SK-N-MC (cell line): Measurements from ENCODE around the gene HMGN3.

ENCODE experiments used
- DNase-seq: peaks from one replicate; pipeline ENCODE4 v3.0.0-alpha.2; 2011; ENCODE audit warnings: low read depth, low spot score
- H3K27ac ChIP-seq: fragments of 200-600 bp; sonication (generic); 2 replicates; pipeline ENCODE4 v1.5.1; 2016; ENCODE audit warnings: mixed run types
- H3K36me3 ChIP-seq: fragments of 200-600 bp; sonication (generic); 2 replicates; pipeline ENCODE4 v1.6.1; 2017; ENCODE audit warnings: antibody characterized with exemption, low read length, mixed read lengths; ENCODE audit not compliant: insufficient read depth
- H3K4me3 ChIP-seq: fragments of 200-600 bp; sonication (generic); 2 replicates; pipeline ENCODE4 v1.5.1; 2016
- H3K9ac ChIP-seq: fragments of 200-600 bp; sonication (generic); 2 replicates; pipeline ENCODE4 v1.8.0; 2017; ENCODE audit warnings: mixed run types, mixed read lengths; ENCODE audit not compliant: insufficient read length
- H3K9me3 ChIP-seq: fragments of 200-600 bp; sonication (generic); 2 replicates; pipeline ENCODE4 v1.6.1; 2017; ENCODE audit warnings: low read depth, mild to moderate bottlenecking, antibody characterized with exemption, low read length, moderate library complexity, mixed read lengths
- EZH2 ChIP-seq: fragments of 200-600 bp; sonication (generic); IDR thresholded peaks from one replicate; pipeline ENCODE4 v1.6.1; 2017; ENCODE audit warnings: antibody characterized with exemption
- FOXP2 ChIP-seq: optimal IDR thresholded peaks from 2 replicates; pipeline ENCODE3; 2011; ENCODE audit warnings: mild to moderate bottlenecking, moderate library complexity; ENCODE audit not compliant: insufficient read depth; ENCODE audit errors: extremely low read length, control extremely low read depth
- POLR2AphosphoS5 ChIP-seq: IDR thresholded peaks from 2 replicates; pipeline ENCODE4 v1.6.1; 2012; ENCODE audit warnings: mild to moderate bottlenecking, low read depth, low read length, borderline replicate concordance

HMGN3 gene

DNA sequence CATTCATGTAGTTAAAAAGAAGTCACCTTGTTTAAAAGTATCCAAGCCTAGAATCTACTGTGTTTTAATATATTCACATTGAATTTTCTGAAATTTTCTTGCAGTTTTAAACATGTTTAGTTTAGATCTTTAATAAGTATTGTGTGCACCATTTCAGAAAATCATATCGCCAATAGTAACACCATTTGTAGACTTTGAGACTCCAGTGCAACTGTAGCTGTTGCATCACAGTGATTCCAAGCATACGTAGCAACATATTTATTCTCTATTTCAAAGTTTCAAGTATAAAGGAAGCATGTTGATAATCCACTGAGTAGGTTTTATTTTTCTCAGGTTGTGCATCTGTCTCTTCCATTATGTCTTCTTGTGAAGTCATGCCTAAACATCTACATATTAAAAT lies 46.4 kb downstream of the HMGN3 start:
- H3K27ac ChIP-seq: no peak overlapping the region
- no peak overlapping the region for H3K4me3 ChIP-seq
- H3K36me3 ChIP-seq: no peaks in the 10 kb centered on the region
- TF ChIP-seq FOXP2: no peak
- TF ChIP-seq POLR2AphosphoS5: no peak
- TF ChIP-seq EZH2: no peak
- no peak for DNase-seq
- no peak overlapping the region for H3K9ac ChIP-seq
- H3K9me3 ChIP-seq: no peaks in the 10 kb centered on the region

DNA sequence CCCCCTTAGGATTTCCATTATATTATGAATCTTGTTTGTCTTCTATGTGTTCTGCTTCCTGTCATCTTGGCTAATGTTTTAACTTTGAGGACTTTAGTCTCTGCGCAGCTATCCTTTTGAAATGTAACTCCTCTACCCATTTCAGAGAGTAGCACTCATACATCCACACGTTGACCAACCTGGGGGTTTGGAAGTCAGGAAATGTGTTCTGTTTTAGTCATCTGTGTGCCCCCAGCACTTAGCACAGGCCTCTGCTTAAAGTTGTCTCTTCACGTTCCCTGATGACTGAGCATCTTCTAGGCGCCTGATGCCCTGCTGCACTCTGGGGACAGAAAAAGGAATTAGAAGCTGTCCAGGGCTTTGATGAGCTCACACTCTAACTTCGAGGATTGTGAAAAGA lies 47.9 kb downstream of the HMGN3 start:
- Histone ChIP-seq H3K9ac (no peak overlapping the region), H3K27ac (no peak overlapping the region), H3K4me3 (no peak overlapping the region), H3K36me3 (no peaks in the 10 kb centered on the region), H3K9me3 (no peaks in the 10 kb centered on the region)
- no peak for DNase-seq
- TF ChIP-seq EZH2 (no peak), POLR2AphosphoS5 (no peak), FOXP2 (no peak)

DNA sequence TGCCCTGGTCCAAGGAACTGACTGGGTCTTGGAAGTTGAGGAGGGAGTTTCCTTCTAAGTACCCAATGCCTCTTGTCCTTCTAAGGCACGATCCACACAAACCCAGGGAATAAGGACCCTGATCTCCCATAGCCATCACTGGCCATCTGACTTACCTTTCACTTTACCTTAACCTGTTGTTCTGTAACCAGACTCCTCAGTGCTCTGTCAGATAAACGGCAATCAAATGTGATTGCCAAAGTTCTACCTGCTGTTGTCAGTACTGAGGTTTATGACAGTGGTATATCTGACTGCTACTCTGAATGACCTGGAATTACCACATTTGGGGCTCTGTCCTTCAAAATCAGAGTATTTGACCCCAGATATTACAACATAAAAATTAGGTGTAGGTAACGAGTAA lies 49.8 kb downstream of the HMGN3 start:
- no peak overlapping the region for H3K4me3 ChIP-seq
- H3K9me3 ChIP-seq: no peaks in the 10 kb centered on the region
- no peak for TF ChIP-seq POLR2AphosphoS5
- TF ChIP-seq EZH2: no peak
- TF ChIP-seq FOXP2: no peak
- H3K9ac ChIP-seq: no peak overlapping the region
- DNase-seq: no peak
- no peaks in the 10 kb centered on the region for H3K36me3 ChIP-seq
- no peak overlapping the region for H3K27ac ChIP-seq

DNA sequence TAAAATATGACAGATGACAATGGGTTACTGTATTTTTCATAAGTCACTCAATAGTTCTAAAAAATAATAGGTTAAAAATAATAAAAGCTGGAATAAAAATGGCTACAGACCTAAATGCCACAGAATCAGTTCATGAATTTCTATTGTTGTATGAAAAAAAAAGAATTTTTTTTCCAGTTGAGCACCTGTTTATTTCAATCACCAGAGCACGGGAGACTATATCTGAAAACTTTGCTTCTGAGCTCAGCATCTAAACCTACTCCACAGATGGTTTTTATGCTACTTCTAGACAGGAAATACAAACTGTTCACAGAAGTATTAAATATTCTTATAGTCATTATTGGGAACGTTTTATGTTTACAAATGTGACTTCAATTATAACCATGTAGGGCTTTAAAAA lies 50.4 kb downstream of the HMGN3 start:
- TF ChIP-seq EZH2: no peak
- TF ChIP-seq POLR2AphosphoS5: no peak
- TF ChIP-seq FOXP2: no peak
- no peak for DNase-seq
- no peaks in the 10 kb centered on the region for H3K36me3 ChIP-seq
- no peak overlapping the region for H3K9ac ChIP-seq
- no peak overlapping the region for H3K27ac ChIP-seq
- no peak overlapping the region for H3K4me3 ChIP-seq
- no peaks in the 10 kb centered on the region for H3K9me3 ChIP-seq

DNA sequence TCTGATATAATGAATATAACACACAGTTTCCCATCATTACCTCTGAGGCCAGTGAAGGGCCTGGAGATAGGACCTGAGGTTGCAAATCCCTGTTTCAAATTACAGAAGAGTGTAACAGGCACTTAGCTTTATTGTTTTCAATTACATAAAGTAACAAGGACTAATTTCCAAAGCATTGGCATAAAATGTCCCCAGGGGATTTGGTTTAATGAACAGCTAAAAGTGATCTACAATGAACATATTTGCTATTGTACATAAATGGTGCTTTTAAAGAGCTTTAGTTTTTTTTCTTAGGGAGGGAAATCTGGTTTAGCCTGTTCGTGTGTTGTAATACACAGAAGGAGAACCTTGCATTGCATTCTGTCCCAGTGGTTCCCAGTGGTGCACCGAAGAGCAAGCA lies 54.4 kb downstream of the HMGN3 start:
- TF ChIP-seq FOXP2 (no peak), POLR2AphosphoS5 (no peak), EZH2 (no peak)
- no peak overlapping the region for H3K27ac ChIP-seq
- no peak for DNase-seq
- H3K9me3 ChIP-seq: no peaks in the 10 kb centered on the region
- no peaks in the 10 kb centered on the region for H3K36me3 ChIP-seq
- no peak overlapping the region for H3K9ac ChIP-seq
- no peak overlapping the region for H3K4me3 ChIP-seq

DNA sequence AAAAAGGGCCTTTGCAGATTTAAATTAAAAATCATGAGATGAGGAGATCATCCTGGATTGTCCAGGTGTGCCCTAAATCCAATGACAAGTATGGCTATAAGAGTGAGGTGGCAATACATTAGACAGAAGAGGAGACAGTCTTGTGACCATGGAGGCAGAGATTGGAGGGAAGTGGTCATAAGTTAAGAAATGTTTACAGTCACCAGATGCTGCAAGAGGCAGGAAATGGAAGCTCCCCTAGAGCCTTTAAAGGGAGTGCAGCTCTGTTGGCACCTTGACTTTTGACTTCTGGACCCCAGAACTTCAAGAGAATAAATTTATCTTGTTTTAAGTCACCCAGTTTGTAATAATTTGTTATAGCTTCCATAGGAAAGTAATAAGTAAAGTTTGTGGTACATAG lies 61.1 kb downstream of the HMGN3 start:
- H3K36me3 ChIP-seq: no peaks in the 10 kb centered on the region
- no peaks in the 10 kb centered on the region for H3K9me3 ChIP-seq
- no peak overlapping the region for H3K27ac ChIP-seq
- DNase-seq: no peak
- no peak for TF ChIP-seq POLR2AphosphoS5
- no peak for TF ChIP-seq FOXP2
- no peak for TF ChIP-seq EZH2
- no peak overlapping the region for H3K9ac ChIP-seq
- H3K4me3 ChIP-seq: no peak overlapping the region

DNA sequence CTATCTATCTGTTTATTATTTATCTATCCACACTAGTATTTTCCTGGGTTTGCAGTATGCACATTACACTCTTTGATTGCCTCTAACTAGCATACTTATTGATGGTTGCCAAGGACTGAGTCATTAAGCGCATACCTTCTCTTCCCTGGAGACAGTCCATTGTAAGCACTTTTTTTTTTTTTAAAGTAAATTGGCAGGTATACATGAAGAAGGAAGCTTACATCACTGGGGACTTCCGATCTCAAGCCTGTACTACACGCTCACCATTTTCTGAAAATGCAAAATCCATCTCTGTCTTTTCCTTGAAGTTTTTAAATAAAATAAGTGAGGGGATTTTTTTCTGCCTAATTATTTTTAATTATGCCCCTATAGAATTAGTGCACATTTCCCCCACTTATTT lies 63.5 kb downstream of the HMGN3 start:
- no peak for TF ChIP-seq EZH2
- Histone ChIP-seq H3K9ac (no peak overlapping the region), H3K9me3 (no peaks in the 10 kb centered on the region), H3K4me3 (no peak overlapping the region), H3K27ac (no peak overlapping the region), H3K36me3 (no peaks in the 10 kb centered on the region)
- DNase-seq: no peak

DNA sequence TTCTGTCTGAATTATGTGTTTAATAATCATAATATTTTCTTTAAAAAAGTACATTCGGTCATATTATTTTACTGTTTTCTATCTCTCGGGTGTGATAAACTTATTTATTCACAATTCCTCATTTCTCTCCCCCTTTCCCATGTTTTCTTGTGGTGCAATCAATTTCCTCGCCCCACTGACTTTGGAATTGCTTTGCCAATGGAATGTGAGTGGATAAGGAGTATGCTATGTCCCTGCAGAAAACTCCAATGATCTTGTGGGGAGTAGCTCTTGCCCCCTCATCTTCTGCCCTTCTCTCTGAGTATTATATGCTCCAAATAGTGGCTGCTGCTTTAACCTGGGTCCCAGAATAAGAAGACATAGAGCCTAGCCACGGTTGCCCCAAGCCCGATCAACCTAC lies 64.1 kb downstream of the HMGN3 start:
- no peak for TF ChIP-seq EZH2
- no peak for TF ChIP-seq POLR2AphosphoS5
- TF ChIP-seq FOXP2: no peak
- Histone ChIP-seq H3K27ac (no peak overlapping the region), H3K4me3 (no peak overlapping the region), H3K9ac (no peak overlapping the region), H3K36me3 (no peaks in the 10 kb centered on the region), H3K9me3 (no peaks in the 10 kb centered on the region)
- DNase-seq: no peak

DNA sequence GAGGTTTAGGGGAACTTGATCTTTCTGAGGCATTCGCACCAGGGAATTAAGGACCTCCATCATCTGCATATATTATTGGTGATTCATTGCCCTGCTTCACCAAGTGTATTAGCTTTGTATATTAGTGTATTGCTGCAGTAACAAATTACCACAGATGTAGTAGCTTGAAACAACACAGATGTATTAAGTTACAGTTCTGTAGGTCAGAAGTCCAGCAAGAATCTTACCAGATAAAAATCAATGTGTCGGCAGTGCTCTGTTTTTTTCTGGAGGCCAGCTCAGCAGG lies 65.8 kb downstream of the HMGN3 start:
- H3K36me3 ChIP-seq: no peaks in the 10 kb centered on the region
- H3K4me3 ChIP-seq: no peak overlapping the region; the same call in 1 of the 2 replicates
- H3K27ac ChIP-seq: no peak overlapping the region
- H3K9ac ChIP-seq: no peak overlapping the region
- no peak for TF ChIP-seq EZH2
- no peak for TF ChIP-seq POLR2AphosphoS5
- no peak for TF ChIP-seq FOXP2
- H3K9me3 ChIP-seq: no peaks in the 10 kb centered on the region
- no peak for DNase-seq
